HG03520 (cell line): ENCODE data around the gene PRKCB.
"Not testable (repeated sequence)": the region's sequence is repeated elsewhere in the genome, so short reads cannot be mapped to it uniquely, and the experiment has no call there.

Source experiments
- ATAC-seq: cut with Tn5 transposase; IDR thresholded peaks from one replicate; pipeline ENCODE4 v1.9.1; 2021; ENCODE audit warnings: mild to moderate bottlenecking, moderate library complexity; ENCODE audit not compliant: unreplicated experiment

Gene PRKCB

GRCh38 chr16:24150282-24150681 lies 314.5 kb downstream of the PRKCB start:
- ATAC-seq = no peak

GRCh38 chr16:24151482-24151939 lies 315.7 kb downstream of the PRKCB start:
- no peak for ATAC-seq

GRCh38 chr16:24152048-24152447 lies 316.3 kb downstream of the PRKCB start:
- not testable (repeated sequence) for ATAC-seq

- no peak for ATAC-seq
Measured at GRCh38 chr16:24152826-24153225, 317.0 kb downstream of the PRKCB start.

DNA sequence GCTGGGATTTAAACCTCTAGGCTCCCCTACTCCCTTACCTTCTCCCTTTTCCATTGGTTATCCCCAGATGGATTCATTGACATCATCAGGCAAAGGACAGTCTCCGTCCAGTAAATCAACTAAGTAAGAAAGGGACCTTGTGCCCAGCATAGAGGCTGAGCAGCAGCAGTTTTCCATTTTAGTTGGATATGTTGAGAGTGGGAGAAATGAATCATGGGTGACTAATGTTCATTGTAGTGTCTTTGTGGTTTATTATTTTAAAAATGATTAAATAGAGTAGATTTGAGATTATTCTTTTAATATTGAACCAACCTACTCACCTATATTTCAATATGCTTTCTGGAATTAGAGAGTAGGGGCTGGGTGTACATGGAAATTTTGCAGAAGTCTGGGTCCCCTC lies 321.0 kb downstream of the PRKCB start:
- ATAC-seq = no peak

DNA sequence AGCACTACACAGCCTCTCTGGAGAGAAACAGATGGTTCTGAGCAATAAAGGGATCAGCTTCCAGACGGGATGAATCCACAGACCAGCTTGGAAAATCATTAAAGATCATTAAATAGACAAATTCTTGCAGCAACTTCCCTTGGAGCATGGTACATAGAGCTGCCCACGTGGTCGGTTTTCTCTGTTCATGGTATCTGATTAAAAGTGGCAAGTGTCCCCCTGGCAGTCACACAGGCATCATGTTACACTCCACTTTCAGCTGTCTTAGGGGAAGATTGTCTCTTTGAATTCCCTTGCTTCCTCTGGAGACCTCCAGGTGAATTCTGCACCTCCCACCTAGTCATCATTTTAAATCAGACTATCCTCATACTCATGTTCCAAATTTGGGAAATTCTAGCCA lies 328.2 kb downstream of the PRKCB start:
- ATAC-seq = no peak

- ATAC-seq = no peak
Measured at GRCh38 chr16:24164416-24164815, 328.6 kb downstream of the PRKCB start.

- ATAC-seq = no peak
Measured at GRCh38 chr16:24165273-24165672, 329.5 kb downstream of the PRKCB start.

DNA sequence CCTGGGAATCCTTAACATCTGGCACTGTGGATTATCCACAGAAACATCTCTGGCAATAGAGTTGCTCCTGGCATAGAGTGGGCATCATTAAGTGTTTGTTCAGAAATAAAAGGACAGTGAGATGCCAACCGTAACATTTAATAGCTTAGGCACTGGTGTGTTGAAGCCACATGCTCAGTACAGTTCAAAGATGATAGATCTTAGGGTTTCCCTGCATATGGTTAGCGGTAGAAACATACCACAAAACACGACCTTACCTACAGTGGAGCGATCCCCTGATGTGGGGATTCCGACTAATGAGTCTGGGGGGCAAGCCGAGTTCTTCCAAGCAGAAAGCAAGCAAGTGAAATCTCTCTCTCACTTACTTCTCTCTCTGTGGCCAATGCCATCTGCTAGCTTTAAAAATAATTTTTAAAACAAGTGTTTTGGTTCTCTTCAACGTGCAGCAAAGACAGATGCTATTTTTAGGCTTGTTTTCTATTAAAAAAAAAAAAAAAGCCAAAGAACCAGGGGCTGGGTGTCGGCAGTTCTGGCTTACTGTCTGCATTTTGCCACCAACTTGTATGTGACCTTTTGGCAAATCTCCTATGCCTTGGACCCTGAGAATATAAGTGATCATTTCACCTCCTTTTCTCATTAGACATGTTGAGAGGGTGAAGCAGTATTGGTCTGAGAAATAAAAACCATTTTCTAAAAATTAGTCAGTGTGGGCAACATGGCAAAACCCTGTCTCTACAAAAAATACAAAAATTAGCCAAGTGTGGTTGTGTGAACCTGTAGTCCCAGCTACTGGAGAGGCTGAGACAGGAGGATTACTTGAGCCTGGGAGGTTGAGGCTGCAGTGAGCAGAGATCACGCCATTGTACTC lies 331.1 kb downstream of the PRKCB start:
- no peak for ATAC-seq

DNA sequence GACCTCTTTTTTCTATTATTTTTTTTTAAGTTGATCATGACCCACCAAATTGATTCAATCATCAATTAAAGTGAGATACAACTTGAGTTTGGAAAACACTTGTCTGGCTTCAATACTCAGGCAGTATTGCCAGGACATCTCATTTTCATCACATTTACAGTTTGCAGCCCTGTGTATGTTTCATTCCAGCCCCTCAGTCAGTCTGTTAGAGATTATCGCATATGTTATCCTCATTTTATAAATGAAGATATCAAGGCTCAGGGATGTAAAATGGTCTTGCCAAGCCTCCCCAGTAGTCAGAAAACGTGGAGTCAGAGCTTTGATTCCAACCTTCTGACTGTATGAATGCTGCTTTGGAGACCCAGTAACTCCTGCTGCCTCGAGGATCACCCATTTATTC lies 333.1 kb downstream of the PRKCB start:
- ATAC-seq = no peak

DNA sequence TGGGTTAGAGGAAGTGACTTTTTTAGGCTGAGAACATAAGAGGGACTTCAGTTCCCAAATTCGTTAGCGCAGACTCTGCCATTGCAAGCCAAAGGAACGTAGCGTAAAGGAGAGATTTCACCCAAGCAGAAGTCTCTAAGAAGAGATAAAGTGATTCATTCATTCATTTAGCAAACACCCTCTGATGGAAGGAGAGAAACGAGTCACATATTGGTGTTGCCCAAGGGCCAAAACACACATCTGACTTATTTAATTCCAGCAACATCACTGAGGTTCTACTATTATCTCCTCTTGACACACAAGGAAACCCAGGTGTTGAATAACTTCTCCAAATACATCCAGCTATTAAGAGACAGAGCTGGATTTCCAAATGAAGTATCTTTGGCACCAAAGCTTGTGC lies 334.6 kb downstream of the PRKCB start:
- ATAC-seq = no peak

- no peak for ATAC-seq
Measured at GRCh38 chr16:24174504-24174903, 338.7 kb downstream of the PRKCB start.

DNA sequence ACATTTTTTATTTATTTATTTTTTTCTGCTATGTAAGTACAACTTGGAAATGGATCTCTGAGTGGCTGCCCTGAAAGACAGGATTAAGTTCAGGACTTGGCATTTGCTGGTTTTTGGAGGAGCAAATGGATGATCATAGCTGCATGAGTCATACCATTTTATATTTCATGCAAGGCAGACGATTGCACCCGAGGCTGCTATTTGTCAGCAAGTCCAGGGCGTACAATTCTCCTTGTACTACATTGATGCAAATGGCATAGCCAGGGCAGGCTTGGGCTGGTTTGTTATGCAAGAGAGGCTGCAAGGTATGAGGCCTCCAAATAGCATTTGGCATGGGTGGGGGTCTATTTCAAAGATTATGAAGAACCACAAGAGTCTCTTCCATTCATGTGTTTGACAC lies 339.2 kb downstream of the PRKCB start:
- no peak for ATAC-seq

DNA sequence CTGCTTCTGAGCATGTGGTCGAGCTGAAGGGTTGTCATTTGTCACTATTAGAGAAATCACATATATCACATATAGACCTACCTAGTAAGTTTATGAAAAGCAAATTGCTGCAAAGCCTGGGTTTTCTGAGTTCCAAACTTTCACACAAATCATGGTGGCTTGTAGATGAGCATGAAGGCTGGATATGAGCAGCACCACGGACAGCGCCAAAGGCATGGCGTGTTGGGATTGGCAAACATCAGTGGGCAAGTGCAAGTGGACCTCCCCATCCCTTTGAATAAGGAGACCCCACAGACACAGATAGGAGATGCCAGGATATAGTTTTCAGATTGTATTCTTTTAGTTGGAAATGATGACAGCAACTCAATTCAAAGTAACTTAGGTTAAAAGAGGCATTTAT lies 342.7 kb downstream of the PRKCB start:
- no peak for ATAC-seq

DNA sequence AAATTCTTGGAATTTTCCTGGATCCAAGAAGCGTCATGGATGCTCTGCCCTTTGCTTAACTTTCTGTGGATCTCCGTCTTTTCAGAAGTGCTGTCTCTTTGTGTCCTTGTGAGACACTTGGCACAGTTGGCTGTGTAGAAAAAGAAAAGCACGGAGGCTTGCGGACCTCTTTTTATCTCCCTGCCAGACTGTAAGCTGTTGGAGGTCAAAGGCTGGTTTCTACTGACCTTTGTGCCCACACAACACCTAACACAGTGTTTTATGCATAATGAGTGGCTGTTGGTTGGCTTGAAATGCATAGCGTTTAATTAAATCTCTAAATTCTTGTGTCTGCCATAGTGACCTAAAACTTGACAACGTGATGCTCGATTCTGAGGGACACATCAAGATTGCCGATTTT lies 344.7 kb downstream of the PRKCB start:
- no peak for ATAC-seq

DNA sequence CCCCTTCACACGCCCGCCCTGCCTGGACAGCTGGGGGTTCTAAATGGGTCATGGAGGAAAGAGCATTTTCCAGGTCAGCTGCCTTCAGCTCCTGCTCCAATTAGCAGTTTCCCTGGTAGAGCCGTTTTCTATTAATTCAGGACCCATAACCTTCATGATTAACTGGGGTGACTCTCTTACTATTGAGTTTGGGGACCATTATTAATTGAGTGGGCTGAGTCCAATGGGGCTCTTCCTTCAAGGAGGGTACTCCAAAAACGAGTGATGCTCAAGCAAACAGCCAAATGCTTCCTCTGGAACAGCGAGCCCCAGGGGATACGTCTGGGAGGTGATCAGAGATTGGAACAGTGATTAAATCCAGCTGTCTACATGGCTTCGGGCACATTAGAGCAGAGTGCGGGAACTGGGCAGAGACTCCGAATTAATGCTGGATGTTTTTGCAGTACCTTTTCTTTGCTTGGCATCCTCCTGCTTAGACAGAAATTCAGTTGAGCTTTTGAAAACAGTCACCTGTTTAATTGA lies 352.3 kb downstream of the PRKCB start:
- no peak for ATAC-seq

GRCh38 chr16:24188751-24189318 lies 353.1 kb downstream of the PRKCB start:
- ATAC-seq = no peak

- no peak for ATAC-seq
Measured at GRCh38 chr16:24189941-24190340, 354.2 kb downstream of the PRKCB start.

DNA sequence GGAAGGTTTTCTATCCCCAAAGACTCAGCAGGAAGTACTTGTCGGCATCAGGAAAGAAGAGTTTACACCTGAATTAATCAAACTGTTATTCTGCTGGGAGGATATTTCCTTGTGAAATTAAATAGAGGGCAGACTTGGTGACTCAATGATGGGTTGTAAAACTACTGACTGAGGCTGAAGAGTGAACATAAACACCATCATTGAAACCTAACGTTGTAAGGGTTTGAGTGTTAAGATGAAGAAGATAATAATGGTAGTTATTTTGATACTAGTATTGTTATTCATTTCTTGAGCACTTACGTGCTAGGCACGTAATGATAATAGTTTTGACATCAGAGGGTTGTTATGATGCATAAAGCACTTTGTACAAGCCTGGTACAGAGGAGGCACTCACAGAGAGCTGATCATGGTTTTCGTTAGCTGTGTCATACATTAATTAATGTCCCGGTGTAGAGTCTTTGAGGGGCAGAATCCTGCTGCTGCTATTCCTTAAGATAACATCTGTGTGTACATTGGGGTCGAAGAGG lies 356.2 kb downstream of the PRKCB start:
- ATAC-seq = no peak

- ATAC-seq = no peak
Measured at GRCh38 chr16:24195221-24195620, 359.4 kb downstream of the PRKCB start.

- ATAC-seq = no peak
Measured at GRCh38 chr16:24198807-24199533, 363.2 kb downstream of the PRKCB start.
